ENCODE measurements around the gene CLDN9.
A peak's percentile ranks its signal among the peaks of the same experiment; 100 is the strongest.

Gene CLDN9, protein sequence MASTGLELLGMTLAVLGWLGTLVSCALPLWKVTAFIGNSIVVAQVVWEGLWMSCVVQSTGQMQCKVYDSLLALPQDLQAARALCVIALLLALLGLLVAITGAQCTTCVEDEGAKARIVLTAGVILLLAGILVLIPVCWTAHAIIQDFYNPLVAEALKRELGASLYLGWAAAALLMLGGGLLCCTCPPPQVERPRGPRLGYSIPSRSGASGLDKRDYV

GRCh38 chr16:3012828-3013420 is at the start of gene CLDN9:
TSS of gene CLDN9 (plus strand) at chr16:3012923. CDS start at chr16:3013363, 440 bp downstream.
- peak; percentile 77 for DNase-seq

DNA sequence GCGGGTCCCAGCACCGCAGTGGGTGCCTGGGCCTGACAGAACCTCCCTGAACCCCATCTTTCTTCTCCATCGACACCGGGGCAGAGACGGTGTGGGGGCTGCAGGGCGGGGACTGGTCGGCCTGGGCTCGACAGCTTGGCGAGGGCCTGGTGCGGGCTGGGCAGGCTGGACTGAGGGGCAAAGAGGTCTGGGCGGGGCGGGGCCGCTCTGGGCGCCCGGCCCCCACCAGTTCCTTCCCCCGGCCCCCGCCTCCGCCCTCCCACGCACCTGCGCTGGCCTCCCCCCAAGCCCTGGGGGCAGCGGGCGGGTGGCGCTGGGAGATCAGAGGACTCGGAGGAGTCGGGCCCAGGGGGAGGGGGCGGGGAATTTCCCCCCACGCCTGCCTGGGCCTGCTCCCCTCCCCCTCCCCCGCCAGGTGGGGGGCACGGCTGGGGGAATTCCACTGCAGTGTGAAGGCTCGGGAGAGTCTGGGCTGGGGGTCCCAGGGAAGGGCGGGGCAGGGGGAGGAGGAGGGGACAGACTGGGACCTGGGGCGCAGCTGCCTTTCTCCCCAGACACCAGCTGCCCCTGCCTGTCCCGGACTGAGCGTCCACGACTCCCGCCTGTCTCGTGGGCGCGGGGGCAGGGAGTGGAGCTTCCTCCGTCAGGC is 49.5 kb upstream of the CLDN9 start:
- DNase-seq, result no peak

DNA sequence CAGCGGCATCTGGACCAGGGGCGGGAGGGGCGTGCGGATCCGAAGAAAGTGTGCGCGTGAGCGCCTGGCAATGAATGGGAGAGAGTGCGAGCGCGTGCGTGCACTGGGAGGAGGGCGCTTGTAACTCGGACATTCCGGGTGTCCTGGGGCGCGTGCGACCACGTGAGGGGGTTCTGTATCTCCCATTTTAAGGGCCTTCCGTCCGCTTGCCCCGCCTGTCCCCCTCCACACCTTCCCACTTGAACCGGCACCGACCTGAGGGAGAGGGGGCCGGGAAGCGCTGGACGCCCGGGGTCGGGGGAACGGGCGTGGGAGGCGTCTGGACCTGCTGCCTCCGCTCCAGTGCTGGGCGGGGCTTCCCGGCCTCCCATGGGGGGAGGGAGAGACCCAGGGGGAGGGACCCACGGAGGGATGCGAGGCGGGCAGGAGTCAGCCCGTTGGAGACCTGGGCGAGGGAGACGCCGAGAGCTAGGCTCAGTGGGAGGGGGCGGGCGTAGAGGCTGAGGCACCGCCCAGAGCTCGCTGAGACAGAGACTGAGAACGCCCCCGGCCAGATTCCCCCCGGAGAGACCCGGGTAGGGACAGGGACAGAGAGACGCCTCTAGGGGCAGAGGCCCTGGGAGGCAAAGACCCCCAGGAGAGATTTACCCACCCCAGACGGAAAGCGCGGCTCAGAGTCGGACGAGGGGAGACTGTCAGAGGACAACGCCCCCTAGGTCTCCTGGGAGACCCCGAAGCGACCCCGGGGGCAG is 48.8 kb upstream of the CLDN9 start, which contains the start of gene KREMEN2:
Gene KREMEN2, plus strand, starts transcription at position 553 of the 752 bp plus-strand sequence. CDS start 246 bp downstream, outside the sequence.
- no peak for DNase-seq

DNA sequence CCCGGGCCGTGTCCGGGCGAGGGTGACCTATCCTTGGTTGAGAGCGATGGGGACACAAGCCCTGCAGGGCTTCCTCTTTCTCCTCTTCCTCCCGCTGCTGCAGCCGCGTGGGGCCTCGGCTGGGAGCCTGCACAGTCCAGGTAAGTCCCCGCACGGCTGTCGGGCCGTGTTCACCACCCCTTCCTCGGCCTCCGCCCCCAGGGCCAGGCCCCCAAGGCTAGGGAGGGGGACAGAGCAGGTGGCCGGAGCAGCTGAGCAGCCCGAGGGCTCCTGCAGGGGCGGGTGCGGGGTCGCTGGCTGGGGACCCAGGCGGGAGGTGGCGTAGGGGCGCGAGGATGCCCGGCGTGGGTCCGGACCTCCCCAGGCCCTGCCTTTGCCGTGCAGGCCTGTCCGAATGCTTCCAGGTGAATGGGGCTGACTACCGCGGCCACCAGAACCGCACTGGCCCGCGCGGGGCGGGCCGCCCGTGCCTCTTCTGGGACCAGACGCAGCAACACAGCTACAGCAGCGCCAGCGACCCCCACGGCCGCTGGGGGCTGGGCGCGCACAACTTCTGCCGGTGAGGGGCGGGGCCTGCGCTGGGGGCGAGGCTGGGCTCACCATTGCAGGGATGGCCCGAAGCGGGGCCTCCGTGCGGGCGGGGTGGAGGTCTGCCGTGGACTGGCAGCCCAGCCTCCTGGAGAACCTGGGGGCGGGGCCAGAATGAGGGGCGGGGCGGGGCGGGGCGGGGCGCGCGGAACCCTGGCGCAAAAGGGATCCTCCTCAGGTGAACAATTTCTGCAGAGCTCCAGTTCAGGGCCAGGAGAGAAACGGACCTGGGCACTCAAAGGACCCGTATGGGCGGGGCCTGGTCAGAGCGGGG is 48.0 kb upstream of the CLDN9 start:
- no peak for DNase-seq

- DNase-seq, result no peak
Measured at GRCh38 chr16:2966043-2966807, 46.5 kb upstream of the CLDN9 start.

DNA sequence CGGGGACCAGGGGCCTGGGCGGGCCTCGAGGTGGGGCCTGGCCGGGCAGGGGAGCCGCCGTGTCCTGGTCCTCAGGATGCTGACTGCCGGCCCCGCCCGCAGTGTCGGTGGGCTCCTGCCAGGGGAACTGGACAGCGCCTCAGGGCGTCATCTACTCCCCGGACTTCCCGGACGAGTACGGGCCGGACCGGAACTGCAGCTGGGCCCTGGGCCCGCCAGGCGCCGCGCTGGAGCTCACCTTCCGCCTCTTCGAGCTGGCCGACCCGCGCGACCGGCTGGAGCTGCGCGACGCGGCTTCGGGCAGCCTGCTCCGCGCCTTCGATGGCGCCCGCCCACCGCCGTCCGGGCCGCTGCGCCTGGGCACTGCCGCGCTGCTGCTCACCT is 45.9 kb upstream of the CLDN9 start:
- DNase-seq, result no peak

DNA sequence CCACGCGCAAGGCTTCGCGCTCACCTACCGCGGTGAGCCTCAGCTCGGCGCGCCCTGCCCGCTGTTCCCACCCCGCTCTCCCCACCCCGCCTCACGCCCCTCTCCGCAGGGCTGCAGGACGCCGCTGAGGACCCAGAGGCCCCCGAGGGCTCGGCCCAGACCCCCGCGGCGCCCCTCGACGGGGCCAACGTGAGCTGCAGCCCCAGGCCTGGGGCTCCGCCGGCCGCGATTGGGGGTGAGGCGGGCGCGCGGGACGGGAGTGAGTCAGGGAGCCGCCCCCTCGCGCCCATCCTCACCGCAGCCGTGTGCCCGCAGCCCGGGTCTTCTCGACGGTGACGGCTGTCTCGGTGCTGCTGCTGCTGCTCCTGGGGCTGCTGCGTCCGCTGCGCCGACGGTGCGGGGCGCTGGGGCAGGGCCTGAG is 45.5 kb upstream of the CLDN9 start:
- DNase-seq, result no peak

DNA sequence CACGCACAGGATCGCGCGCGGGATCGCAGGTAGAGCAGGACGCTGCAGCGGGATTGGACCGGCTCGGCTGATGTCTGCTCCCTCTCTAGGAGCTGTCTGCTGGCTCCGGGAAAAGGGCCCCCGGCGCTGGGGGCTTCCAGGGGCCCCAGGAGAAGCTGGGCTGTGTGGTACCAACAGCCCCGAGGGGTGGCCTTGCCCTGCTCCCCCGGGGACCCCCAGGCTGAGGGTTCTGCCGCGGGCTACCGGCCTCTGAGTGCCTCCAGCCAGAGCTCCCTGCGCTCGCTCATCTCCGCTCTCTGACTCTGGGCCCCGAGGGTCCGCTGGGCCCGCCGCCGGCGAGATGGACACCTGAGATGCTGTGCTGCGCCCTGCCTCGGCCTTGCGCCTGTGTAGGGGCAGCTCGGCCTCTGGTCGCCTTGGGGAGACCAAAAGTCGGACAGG is 45.0 kb upstream of the CLDN9 start:
- DNase-seq, result no peak

- DNase-seq, result no peak
Measured at GRCh38 chr16:2968368-2968737, 44.4 kb upstream of the CLDN9 start.

GRCh38 chr16:2968738-2969544 is 43.8 kb upstream of the CLDN9 start, which contains the start of gene PAQR4:
TSS of gene PAQR4 (plus strand) at chr16:2969348. CDS start at chr16:2969675, 327 bp downstream.
- DNase-seq, result peak; percentile 69

- no peak for DNase-seq
Measured at GRCh38 chr16:2969545-2970521, 42.9 kb upstream of the CLDN9 start.

- DNase-seq, result no peak
Measured at GRCh38 chr16:2970563-2970962, 42.2 kb upstream of the CLDN9 start.

GRCh38 chr16:2971134-2971984 is 41.4 kb upstream of the CLDN9 start:
- no peak for DNase-seq

DNA sequence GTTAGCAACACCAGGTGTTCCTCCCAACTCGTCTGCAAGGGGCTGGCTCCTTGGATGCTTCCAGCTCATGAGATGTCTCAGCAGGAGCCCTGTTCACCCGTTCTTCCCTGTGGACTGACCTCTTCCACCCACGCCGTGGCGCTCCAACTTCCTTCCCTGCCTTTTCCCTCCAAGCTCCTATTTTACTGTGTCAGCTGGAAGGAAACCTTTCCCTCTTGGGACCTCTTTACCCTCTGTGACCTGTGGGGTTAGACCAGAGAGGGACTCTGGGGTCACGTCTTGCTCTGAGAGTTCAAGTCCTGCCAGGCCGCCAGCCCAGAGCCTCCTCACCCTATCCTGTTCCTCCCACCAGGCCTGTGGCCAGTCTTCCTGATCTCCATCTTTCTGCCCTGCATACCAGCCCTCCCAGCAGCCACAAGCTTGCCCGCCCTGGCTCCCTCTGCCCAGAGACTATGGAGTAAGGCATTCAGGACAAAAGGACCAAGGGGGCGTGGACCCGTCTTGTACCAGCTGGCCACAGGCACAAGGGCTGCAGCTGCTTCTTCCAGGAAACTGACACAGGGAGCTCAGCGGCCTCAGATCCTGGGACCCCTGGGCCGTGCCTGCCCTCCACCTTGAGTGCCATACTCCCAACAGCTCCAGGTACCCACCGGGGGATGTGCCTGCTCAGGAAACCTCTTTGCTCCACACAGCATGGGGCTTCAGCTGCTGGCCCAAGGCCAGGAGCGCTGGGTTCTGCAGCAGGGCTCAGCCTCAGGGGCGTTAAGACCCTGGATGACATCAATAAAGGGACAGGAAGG is 40.5 kb upstream of the CLDN9 start:
- DNase-seq, result no peak

DNA sequence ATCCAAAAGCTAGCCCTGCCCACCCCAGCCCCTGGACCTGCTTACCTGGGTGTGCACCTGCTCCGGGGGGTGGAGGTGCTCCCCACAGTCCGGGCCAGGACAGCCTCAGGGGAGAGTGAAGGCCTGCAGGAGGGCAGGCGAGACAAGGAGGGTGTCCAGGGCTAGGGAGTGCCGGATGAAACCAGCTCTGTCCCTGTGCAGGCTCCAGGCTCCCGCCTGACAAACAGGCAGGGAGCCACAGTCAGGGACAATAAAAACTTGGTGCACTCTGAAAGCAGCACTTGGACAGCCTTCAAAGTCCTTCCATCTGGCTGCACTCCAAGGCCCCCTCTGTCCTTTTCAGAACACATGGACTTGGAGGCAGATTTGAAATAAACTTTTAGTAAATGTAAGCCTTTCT is 39.6 kb upstream of the CLDN9 start:
- DNase-seq, result no peak

DNA sequence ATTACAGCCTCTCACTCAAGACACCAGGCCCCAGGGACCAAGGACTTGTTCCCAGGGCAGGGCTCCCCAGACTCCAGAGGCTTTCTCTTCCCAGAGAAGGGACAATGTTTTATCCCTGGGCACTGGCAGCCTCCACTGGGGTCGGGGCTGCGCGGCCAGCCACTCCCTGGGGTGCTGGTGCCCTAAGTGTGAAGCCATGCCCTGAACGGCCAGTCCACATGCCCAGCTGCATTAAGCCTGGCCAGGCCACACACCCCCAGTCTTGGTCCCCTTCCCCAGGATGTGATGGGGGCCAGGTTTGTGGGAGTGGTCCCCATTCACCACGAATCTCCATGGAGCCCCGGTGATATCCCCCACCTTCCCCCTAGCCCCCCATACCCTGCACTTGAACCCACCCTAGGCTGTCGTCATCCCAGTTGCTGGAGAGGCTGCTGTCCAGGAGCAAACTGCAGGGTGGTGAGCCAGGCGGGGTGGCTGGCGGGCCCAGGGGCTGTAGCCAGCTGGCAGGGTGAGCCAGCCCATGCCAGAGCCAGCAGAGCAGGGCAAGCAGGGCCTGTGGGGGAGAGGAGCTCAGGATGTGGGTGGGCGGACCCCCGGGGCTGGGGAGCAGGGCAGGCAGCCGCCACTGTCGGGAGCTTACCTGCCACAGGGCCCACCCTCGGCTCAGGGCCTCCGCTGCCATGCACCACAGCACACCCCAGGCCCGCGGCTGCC is 39.0 kb upstream of the CLDN9 start:
- no peak for DNase-seq
